GM19438 (cell line): Measurements from ENCODE around the gene MAMDC4.
"Not testable (repeated sequence)": the region's sequence is repeated elsewhere in the genome, so short reads cannot be mapped to it uniquely, and the experiment has no call there.

Experiments
- ATAC-seq: cut with Tn5 transposase; IDR thresholded peaks from one replicate; pipeline ENCODE4 v1.9.1; 2021; ENCODE audit warnings: low read depth; ENCODE audit not compliant: unreplicated experiment

MAMDC4 gene

GRCh38 chr9:136860529-136860928 lies 8.4 kb downstream of the MAMDC4 start:
- no peak for ATAC-seq

- ATAC-seq = no peak
Observed at GRCh38 chr9:136860933-136861873, 9.1 kb downstream of the MAMDC4 start.

GRCh38 chr9:136861874-136862457 lies 9.8 kb downstream of the MAMDC4 start:
- no peak for ATAC-seq

GRCh38 chr9:136862849-136863622 lies 10.9 kb downstream of the MAMDC4 start:
- ATAC-seq = no peak

- no peak for ATAC-seq
Observed at GRCh38 chr9:136863623-136864273, 11.6 kb downstream of the MAMDC4 start.

GRCh38 chr9:136865041-136865767 lies 13.1 kb downstream of the MAMDC4 start:
- ATAC-seq = no peak

GRCh38 chr9:136865768-136866103 lies 13.6 kb downstream of the MAMDC4 start:
- ATAC-seq = no peak

- ATAC-seq = not testable (repeated sequence)
Observed at GRCh38 chr9:136866898-136867421, 14.8 kb downstream of the MAMDC4 start.

- ATAC-seq = no peak
Observed at GRCh38 chr9:136867480-136867879, 15.3 kb downstream of the MAMDC4 start.

- no peak for ATAC-seq
Observed at GRCh38 chr9:136867917-136868316, 15.8 kb downstream of the MAMDC4 start.

GRCh38 chr9:136868644-136869043 lies 16.5 kb downstream of the MAMDC4 start:
- ATAC-seq = no peak

GRCh38 chr9:136869611-136870010 lies 17.5 kb downstream of the MAMDC4 start:
- not testable (repeated sequence) for ATAC-seq

- no peak for ATAC-seq
Observed at GRCh38 chr9:136875155-136875554, 23.0 kb downstream of the MAMDC4 start.

- no peak for ATAC-seq
Observed at GRCh38 chr9:136876476-136876875, 24.3 kb downstream of the MAMDC4 start.

GRCh38 chr9:136880651-136881050 lies 28.5 kb downstream of the MAMDC4 start:
- no peak for ATAC-seq

- ATAC-seq = no peak
Observed at GRCh38 chr9:136881691-136882108, 29.6 kb downstream of the MAMDC4 start.

GRCh38 chr9:136882109-136882946 lies 30.2 kb downstream of the MAMDC4 start:
- no peak for ATAC-seq

- not testable (repeated sequence) for ATAC-seq
Observed at GRCh38 chr9:136882947-136883283, 30.8 kb downstream of the MAMDC4 start.

GRCh38 chr9:136883670-136884069 lies 31.5 kb downstream of the MAMDC4 start:
- ATAC-seq = not testable (repeated sequence)
